CD4-positive, alpha-beta T cell treated with Interleukin-17A for 4 hours (primary cell): ENCODE measurements around the gene TBCK.
"Not testable (repeated sequence)": the region's sequence is repeated elsewhere in the genome, so short reads cannot be mapped to it uniquely, and the experiment has no call there.

Experiments
- DNase-seq: peaks from one replicate; pipeline ENCODE4 v3.0.0-alpha.2; 2020; ENCODE audit warnings: mixed read lengths

TBCK gene

GRCh38 chr4:106284227-106284626, 31.8 kb downstream of the TBCK start:
- no peak for DNase-seq

- DNase-seq, result no peak
Observed at GRCh38 chr4:106277140-106277675, 38.8 kb downstream of the TBCK start.

DNA sequence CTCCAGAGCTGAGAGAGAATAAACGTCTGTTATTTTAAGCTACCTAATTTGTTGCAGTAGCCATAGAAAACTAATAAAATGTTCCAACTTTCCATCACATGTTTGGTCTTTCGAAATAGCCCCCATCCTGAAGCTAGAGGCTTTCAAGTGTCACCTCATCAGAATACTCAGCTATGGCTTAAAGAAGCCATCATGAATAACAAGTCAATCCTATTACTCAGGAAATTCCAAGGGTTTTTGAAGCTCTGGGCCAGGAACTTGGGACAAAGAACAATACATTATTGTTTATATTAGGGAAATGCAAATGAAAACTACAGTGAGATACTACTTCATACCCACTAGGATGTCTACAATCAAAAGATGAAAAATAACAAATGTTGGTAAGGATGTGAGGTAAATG, 42.2 kb downstream of the TBCK start:
- no peak for DNase-seq

- no peak for DNase-seq
Observed at GRCh38 chr4:106270736-106271135, 45.3 kb downstream of the TBCK start.

- no peak for DNase-seq
Observed at GRCh38 chr4:106269711-106270110, 46.3 kb downstream of the TBCK start.

- DNase-seq, result no peak
Observed at GRCh38 chr4:106268786-106269185, 47.2 kb downstream of the TBCK start.

DNA sequence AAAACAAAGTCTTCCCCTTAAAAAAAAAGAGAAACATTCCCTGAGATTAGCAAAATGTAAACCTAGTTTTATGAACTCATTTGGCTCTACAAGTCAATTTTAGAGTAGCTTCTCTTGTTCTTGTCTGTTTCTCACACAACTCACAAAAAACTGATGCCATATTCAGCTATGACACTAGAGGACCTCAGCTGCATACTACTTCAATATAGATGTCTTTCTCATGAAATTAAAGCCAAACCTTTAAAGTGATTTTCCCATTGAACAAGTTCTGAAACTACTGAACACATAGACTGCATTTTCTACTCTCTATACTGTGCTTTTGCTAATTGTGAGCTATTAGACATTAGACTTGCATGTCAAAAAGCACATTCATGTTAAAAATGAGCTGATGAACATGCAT, 49.8 kb downstream of the TBCK start:
- no peak for DNase-seq

GRCh38 chr4:106264331-106264728, 51.7 kb downstream of the TBCK start:
- no peak for DNase-seq

DNA sequence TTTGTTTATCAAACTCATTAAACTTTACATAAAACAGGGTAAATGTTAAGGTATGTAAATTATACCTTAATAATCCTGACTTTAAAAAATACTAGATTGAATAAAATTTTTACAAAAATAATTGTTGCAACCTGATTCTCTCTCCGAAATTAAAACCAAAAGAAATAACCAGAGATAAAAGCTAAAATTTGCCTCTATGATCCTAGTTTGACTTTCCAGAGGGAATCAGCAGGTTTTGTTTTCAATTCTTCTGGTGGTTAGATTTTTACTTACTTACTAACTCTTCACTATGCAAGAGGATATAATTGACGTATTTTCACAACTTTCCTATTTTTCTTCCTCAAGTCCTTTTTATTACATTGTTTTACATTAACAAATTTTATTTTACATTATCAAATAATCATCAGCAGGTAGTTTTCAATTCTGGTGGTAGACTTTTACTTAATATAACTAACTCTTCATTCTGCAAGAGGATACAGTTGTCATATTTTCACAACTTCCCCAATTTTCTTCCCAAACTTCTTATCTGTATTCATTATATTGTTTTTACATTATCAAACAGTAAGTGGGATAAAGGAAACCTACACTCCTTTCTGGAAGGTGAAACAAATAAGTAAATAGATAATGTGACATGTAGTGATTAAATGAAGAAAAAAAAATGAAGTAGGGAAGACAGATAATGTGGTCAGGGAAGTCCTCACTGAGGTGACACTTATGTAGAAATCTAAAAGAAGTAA, 52.2 kb downstream of the TBCK start:
- no peak for DNase-seq

GRCh38 chr4:106261980-106262379, 54.0 kb downstream of the TBCK start:
- DNase-seq, result no peak

- DNase-seq, result no peak
Observed at GRCh38 chr4:106258145-106259045, 57.6 kb downstream of the TBCK start.

GRCh38 chr4:106256190-106256589, 59.8 kb downstream of the TBCK start:
- no peak for DNase-seq

GRCh38 chr4:106255195-106255594, 60.8 kb downstream of the TBCK start:
- no peak for DNase-seq

DNA sequence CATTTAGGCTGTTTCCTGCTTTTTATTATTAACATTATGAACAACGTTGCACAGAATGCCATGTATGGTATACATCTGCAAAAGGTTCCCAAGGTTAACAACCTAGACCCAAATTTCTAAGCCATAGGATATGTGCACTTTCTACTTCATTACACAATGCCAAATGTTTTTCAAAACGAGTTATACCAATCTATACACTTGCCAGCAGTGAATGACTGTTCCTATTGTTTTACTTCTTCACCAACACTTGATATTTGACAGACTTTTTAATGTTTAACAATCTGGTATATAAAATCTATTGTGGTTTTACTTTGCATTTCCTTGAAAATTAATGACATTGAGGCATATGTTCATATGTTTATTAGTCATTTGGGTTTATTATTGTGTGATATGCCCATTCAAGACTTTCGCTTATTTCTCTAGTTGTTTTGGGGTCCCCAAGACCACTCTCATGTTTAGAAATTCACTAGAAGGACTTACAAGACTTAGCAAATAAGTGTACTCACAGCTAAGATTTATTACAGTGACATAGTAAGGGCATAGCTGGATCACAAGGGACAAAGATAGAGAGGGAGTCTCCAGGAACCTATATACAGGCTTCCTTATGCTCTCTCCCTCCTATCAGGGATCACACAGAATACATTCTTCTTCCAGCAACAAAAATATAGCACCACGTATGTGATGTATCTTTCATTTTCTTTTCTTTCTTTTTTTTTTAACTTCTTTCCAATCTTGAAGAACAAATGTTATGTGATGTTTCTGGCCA, 62.5 kb downstream of the TBCK start:
- DNase-seq, result no peak

- no peak for DNase-seq
Observed at GRCh38 chr4:106247600-106247999, 68.4 kb downstream of the TBCK start.

DNA sequence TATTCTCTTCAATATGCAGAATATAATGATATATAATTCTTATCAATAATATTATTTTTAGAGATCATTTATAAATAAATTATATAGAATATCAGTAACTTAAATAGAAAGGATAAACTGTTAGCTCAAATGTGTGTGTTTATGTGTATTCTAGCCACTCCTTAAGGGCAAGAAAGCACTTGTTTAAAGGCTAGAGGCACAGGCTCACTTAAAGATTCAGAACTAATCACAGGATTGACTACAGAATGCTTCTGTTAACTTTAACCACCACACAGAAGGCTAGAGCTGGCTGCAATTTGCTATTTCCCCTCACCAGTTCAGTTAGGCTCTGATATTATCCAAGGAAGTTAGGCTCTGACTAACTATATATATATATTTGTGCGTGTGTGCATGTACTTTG, 69.6 kb downstream of the TBCK start:
- no peak for DNase-seq

DNA sequence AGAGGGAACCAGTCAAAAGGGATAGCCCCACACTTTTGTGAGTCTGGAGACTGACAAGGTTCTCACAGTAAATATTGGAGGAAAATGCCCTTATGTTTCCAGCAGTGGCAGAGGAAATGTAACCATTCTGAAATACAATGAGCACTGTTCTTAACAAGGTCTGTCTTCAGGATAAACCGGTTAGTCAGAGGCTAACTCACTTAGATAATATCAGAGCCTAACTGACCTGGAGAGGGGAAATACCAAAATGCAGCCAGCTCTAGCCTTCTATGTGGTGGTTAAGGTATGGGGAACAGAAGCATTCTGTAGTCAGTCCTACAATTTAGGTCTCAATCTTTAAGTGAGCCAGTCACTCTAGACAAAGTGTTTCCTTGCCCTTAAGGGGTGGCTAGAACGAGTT, 70.8 kb downstream of the TBCK start:
- DNase-seq, result no peak

- no peak for DNase-seq
Observed at GRCh38 chr4:106240699-106241098, 75.3 kb downstream of the TBCK start.

DNA sequence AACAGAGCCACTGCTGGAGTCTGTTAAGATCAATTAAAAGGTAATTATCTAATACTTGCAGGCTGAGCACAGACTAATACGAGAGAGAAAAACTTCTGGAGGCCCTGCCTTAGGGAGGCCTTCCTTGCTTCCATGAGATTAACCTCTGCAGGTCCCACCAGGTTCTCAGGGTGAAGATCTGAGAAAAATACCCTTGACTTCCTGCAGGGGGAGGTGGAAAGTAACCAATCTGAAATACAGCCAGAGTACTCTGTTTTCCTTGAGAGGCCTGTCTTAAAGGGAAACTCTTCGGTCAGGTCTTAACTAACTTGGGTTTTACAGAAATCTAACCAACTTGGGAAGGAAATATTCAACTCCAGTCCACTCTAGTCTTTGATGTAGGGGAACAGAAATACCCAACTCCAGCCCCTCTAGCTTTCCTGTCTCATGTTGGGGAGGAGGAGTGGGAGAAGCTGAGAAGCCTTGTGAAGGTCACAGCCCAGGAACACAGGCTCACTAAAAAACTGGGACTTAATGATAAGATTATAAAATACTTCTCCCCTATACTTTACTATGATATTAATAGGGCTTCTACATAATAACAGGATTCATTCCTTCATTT, 77.1 kb downstream of the TBCK start:
- DNase-seq, result no peak

DNA sequence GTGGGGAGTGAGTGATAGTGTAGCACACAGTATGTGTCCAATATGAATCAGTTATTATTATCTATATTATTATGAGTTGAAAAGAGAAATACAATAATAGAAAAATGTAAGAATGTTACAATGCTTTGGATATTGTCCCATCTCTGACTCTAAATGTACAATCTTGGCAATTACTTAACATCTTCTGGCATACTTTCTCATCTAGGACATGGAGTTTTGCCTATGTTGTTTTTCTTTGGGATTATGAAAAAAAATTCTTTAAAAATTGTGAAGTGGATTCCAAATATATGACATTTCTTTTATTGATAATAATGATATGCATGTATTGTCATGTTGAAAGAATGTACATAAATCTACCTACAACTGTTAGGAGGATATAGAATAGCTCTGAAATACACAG, 84.1 kb downstream of the TBCK start:
- DNase-seq, result no peak

GRCh38 chr4:106222548-106222947, 93.5 kb downstream of the TBCK start:
- DNase-seq, result no peak

DNA sequence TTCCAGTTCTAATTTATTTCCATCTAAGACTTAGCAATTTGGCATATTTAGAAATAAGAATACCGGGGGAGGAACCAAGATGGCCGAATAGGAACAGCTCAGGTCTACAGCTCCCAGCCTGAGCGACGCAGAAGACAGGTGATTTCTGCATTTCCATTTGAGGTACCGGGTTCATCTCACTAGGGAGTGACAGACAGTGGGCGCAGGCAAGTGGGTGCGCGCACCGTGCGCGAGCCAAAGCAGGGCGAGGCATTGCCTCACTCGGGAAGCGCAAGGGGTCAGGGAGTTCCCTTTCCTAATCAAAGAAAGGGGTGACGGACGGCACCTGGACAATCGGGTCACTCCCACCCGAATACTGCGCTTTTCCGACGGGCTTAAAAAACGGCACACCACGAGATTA, 102.7 kb downstream of the TBCK start:
- not testable (repeated sequence) for DNase-seq

GRCh38 chr4:106210021-106210420, 106.0 kb downstream of the TBCK start:
- DNase-seq, result no peak
